ENCODE measurements around the gene CHMP2A.

GRCh38 chr19:58578012-58578925 is 23.4 kb upstream of the CHMP2A start:
- TF ChIP-seq ZNF24 (IDR thresholded peaks at IDR 0.05) = peak; percentile 81
- peak; percentile 18 for TF ChIP-seq SP1 (IDR thresholded peaks at IDR 0.05; ENCODE audit: low read depth, low read length)
- TF ChIP-seq BRCA1 (IDR thresholded peaks at IDR 0.05; ENCODE audit: low read depth, low read length) = no peak
- TF ChIP-seq, protein P1, sequence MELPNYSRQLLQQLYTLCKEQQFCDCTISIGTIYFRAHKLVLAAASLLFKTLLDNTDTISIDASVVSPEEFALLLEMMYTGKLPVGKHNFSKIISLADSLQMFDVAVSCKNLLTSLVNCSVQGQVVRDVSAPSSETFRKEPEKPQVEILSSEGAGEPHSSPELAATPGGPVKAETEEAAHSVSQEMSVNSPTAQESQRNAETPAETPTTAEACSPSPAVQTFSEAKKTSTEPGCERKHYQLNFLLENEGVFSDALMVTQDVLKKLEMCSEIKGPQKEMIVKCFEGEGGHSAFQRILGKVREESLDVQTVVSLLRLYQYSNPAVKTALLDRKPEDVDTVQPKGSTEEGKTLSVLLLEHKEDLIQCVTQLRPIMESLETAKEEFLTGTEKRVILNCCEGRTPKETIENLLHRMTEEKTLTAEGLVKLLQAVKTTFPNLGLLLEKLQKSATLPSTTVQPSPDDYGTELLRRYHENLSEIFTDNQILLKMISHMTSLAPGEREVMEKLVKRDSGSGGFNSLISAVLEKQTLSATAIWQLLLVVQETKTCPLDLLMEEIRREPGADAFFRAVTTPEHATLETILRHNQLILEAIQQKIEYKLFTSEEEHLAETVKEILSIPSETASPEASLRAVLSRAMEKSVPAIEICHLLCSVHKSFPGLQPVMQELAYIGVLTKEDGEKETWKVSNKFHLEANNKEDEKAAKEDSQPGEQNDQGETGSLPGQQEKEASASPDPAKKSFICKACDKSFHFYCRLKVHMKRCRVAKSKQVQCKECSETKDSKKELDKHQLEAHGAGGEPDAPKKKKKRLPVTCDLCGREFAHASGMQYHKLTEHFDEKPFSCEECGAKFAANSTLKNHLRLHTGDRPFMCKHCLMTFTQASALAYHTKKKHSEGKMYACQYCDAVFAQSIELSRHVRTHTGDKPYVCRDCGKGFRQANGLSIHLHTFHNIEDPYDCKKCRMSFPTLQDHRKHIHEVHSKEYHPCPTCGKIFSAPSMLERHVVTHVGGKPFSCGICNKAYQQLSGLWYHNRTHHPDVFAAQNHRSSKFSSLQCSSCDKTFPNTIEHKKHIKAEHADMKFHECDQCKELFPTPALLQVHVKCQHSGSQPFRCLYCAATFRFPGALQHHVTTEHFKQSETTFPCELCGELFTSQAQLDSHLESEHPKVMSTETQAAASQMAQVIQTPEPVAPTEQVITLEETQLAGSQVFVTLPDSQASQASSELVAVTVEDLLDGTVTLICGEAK (IDR thresholded peaks at IDR 0.05; ENCODE audit: borderline replicate concordance) = no peak
- no peak for TF ChIP-seq CTCF (IDR thresholded peaks at IDR 0.05 in 2 of 3, conservative IDR thresholded peaks at IDR 0.05 in 1 of 3; ENCODE audit: control insufficient read depth in 2 of 3, extremely low read depth in 1 of 3, insufficient read depth in 1 of 3, low read depth in 3 of 3, low read length in 3 of 3)
- TF ChIP-seq ZZZ3 (IDR thresholded peaks at IDR 0.05; ENCODE audit: control insufficient read depth, insufficient read length, low read depth) = no peak
- TF ChIP-seq, protein P2, sequence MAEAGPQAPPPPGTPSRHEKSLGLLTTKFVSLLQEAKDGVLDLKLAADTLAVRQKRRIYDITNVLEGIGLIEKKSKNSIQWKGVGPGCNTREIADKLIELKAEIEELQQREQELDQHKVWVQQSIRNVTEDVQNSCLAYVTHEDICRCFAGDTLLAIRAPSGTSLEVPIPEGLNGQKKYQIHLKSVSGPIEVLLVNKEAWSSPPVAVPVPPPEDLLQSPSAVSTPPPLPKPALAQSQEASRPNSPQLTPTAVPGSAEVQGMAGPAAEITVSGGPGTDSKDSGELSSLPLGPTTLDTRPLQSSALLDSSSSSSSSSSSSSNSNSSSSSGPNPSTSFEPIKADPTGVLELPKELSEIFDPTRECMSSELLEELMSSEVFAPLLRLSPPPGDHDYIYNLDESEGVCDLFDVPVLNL (IDR thresholded peaks at IDR 0.05; ENCODE audit: low read depth, low read length) = no peak
- no peak for TF ChIP-seq ATF3 (IDR thresholded peaks at IDR 0.05; ENCODE audit: borderline replicate concordance, extremely low read depth, low read depth, low read length)
- TF ChIP-seq YY1 (IDR thresholded peaks at IDR 0.05; ENCODE audit: low read depth, low read length) = no peak
- TF ChIP-seq CBX3 (IDR thresholded peaks at IDR 0.05; ENCODE audit: borderline replicate concordance, low read depth) = no peak
- no peak for TF ChIP-seq POLR2AphosphoS5 (IDR thresholded peaks at IDR 0.05; ENCODE audit: low read length)
- TF ChIP-seq POLR2A (IDR thresholded peaks at IDR 0.05; ENCODE audit: low read depth, low read length) = no peak
- TF ChIP-seq, protein P3, sequence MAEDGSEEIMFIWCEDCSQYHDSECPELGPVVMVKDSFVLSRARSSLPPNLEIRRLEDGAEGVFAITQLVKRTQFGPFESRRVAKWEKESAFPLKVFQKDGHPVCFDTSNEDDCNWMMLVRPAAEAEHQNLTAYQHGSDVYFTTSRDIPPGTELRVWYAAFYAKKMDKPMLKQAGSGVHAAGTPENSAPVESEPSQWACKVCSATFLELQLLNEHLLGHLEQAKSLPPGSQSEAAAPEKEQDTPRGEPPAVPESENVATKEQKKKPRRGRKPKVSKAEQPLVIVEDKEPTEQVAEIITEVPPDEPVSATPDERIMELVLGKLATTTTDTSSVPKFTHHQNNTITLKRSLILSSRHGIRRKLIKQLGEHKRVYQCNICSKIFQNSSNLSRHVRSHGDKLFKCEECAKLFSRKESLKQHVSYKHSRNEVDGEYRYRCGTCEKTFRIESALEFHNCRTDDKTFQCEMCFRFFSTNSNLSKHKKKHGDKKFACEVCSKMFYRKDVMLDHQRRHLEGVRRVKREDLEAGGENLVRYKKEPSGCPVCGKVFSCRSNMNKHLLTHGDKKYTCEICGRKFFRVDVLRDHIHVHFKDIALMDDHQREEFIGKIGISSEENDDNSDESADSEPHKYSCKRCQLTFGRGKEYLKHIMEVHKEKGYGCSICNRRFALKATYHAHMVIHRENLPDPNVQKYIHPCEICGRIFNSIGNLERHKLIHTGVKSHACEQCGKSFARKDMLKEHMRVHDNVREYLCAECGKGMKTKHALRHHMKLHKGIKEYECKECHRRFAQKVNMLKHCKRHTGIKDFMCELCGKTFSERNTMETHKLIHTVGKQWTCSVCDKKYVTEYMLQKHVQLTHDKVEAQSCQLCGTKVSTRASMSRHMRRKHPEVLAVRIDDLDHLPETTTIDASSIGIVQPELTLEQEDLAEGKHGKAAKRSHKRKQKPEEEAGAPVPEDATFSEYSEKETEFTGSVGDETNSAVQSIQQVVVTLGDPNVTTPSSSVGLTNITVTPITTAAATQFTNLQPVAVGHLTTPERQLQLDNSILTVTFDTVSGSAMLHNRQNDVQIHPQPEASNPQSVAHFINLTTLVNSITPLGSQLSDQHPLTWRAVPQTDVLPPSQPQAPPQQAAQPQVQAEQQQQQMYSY (CRISPR knock-in tag; IDR thresholded peaks at IDR 0.05) = no peak

All from GM12878 (cell line).